HG03442 (cell line): Measurements from ENCODE around the gene B3GAT1.

Experiments
- ATAC-seq: cut with Tn5 transposase; IDR thresholded peaks from one replicate; pipeline ENCODE4 v1.9.1; 2021; ENCODE audit warnings: mild to moderate bottlenecking, moderate library complexity; ENCODE audit not compliant: unreplicated experiment

B3GAT1 gene

GRCh38 chr11:134374891-134375550 lies 37.0 kb downstream of the B3GAT1 start:
- no peak for ATAC-seq

GRCh38 chr11:134374171-134374570 lies 37.9 kb downstream of the B3GAT1 start:
- ATAC-seq, result no peak

- ATAC-seq, result no peak
These were observed 38.4 kb downstream of the B3GAT1 start for GRCh38 chr11:134373591-134374052.

- ATAC-seq, result no peak
These were observed 39.1 kb downstream of the B3GAT1 start for GRCh38 chr11:134372961-134373360.

GRCh38 chr11:134372536-134372935 lies 39.5 kb downstream of the B3GAT1 start:
- no peak for ATAC-seq

DNA sequence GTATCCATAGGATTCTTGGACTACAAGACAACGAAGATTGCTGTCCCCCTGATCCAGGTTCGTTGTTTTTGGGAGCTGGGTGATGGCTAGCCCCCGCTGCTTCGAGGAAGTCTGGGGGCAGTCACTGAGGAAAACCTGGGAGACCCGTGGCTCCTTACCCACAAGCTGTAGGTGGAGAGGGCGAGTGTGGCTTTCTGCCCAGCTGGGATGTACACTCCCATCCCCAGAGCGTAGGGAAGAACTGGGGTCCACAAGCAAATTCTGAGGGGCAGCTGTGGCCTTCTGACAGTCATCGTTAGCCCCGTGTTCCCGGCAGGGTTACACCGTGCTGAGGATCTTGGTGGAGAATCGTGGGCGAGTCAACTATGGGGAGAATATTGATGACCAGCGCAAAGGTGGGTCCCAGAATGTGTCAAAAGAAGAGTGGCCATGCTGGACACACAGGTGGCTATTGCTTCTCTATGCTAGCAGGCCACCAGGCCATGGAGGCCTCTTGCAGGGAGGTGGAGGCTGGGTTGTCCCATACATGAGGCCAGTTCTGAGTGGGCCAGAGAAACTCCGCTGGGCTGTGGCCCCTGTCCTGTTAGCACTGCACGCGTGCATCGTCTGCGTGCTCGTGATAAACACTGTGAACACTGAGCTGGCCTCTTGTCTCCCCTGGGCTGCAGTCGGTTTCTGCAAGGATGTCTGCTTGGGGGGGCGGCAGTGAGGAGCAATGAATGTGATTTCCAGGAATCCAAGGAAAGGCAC lies 40.4 kb downstream of the B3GAT1 start:
- no peak for ATAC-seq

- no peak for ATAC-seq
These were observed 41.3 kb downstream of the B3GAT1 start for GRCh38 chr11:134370526-134371435.

DNA sequence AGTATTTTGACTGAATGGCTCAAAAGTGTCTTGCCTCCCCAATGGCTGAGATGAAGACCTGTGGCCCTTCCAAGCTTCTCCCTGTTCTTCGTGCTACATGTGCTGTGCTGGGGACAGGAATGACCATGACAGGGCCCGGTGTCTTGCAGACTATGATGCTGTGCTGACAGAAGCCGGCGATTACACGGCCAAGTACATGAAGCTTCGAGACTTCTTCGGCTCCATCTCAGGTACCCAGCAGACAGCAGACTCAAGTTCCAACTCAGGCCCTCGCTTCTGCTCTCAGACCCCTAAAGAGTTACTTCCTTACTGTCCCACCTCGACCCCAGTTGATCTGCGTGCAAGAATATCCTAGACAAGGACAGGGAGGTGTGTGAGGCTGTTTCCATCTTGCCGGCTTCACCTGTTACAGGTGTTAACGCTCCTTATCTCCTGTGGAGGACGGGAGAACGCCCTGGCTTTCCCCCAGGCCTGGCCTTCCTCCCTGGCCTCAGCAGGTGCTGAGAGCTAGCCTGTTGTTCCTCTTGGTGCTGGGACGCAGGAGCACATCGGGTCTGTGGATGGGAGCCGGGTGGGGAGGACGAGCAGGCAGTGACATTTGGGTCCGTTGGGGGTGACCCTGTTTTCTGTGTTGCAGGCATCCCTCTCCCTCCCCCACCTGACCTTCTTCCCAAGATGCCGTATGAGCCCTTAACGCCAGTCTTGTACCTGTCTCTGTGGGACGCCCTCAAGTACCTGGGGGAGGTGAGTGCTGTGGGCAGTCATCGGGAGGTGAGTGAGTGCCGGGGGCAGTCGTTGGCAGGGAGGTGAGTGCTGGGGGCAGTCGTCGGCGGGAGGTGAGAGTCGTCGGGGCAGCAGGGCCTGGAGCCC lies 42.2 kb downstream of the B3GAT1 start:
- no peak for ATAC-seq

DNA sequence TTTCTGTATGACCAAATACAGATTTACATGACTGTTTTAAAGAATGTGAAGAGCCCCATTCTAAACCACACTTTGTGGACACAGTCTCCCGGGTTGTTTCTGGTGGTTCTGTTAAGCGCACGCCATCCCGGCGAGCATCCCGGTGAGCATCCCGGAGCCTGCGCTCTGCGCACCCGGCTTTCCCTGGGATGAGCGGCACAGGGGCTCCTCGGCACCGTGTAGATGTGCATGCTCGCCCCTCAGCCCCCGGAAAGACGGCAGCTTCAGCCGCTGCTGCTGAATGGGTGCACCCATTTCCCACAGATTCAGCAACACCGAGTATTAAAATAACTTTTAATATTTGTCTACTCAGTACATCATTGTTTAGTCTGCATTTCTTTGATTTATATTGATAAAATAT lies 44.3 kb downstream of the B3GAT1 start:
- no peak for ATAC-seq

DNA sequence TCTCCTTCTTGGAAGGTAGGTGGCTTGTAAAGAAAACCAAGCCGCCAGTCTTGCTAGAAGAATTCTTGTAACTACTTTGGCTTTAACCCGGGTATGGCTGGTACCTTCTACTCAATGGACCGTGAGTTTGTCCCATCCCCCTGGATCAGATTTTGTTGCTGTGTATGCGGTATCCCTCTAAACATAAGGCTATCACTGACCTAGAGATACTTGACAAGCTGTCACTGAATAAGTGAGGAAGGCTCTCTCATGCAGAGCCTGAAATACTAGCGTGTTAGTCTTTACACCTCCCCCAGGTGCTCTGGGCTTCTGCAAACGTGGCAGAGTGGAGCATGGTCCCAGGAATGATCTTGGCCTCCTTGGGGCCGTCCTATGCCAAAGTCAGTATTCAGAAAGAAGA lies 45.8 kb downstream of the B3GAT1 start:
- ATAC-seq, result no peak

DNA sequence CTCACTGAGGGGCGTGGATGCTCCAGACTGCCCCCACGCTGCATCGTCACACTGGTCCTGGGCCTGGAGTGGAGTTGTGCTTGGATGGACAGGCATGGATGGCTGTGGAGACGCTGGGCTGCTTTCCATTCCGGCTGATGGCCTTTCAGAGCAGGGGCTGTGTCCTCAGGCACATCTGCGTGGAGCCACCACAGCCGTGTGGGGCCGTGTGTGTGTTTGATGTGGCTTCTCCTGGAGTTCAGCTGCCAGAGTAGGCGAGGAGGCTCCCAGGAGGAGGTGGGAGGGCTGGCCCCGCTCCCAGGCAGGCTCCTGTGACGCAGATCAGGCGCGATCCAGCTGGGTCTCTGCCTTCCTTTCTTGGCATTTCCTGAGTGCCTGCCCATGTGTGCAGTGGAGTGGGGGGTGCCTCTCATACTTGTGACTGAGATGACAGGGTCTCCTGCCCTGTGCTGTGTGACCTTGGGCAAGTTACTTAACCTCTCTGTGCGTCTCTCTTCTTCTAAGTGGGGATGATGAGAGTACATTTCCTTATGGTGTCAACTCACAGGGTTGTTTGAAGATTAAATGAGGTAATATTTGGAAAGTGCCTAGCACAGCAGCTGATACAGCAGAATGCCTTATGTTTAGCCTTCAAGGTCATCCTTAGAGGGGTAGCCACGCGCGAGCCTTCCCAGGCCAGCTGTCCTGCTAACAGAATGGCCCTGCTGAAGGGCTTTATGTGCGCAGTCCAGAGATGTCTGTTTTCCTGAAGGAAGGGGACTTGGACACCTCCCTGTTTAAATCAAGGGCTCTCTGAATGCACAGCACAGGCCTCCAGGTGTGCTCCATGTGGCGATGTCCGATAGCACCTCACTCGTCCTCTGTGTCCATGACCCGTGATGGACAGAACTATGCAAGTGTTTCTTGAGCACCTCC lies 46.8 kb downstream of the B3GAT1 start:
- ATAC-seq, result no peak

DNA sequence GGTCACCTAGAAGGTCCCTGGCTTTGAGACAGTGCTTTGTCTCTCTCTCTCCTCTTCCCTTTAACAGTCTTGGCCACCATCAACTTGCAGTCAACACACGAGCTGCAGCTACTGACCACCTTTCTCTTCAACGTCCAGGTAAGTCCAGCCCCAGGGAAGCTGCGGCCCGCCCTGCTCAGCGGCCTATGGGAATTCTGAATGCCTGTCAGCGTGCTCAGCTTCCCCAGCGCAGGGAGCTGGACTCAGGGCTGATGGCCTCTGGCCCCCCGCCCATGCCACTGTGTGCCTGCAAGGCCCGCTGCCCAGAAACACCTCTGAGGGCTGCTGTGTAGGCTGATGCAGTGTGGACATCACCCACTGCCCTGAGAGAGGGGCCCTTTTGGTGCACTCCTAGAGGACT lies 47.8 kb downstream of the B3GAT1 start:
- ATAC-seq, result no peak

- no peak for ATAC-seq
These were observed 48.5 kb downstream of the B3GAT1 start for GRCh38 chr11:134363592-134363991.

DNA sequence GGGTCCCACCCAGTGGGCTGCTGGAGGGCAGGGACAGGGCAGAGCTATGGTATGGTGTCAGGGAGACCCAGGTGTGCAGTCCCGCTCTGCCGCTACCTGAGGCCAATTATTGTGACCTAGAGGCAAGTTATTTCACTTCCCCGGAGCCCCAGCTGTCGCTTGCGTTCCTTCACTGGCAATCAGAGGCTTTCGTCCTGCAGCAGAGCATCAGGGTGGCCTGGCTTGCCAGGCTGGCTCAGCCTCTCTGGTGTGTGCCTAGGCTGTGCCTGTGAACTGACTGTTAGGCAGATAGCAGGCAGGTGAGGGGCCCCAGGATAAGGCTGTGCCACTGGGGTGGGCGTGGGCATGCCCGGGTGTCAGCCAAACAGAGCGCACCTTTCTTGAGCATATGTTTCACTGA lies 48.9 kb downstream of the B3GAT1 start:
- no peak for ATAC-seq

DNA sequence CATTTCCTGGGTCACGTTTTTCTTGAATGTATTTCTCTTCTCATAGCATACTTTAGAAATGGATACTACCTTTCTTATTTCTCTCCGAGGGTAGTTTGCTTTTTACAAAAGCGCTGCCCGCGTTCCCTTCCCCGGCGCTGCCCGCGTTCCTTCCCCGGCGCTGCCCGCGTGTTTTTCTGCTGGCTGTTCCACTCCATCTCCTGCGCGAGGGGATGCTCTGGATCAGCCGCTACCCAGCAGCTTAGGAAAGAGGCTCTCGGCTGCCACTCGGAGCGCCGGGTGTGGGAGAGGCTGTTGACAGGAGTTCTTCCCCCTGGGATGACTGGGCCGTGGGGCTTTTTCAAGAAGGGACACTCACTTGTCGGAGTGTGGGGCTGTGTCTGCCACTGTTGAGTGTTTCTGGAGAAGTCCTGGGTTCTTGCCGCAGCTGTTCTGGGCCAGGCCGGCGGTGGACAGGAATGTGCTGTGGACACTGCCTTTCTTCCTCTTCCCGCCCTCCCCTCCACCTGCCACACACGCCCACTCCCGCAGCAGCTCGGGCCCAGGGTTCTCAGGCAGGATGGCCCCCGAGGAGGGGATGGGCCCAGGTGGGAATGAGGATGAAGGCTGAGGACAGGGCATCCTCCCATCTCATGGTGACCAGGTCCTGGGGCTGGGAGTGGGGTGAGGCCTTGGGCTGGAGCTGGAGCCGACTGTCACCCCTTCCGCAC lies 49.7 kb downstream of the B3GAT1 start:
- no peak for ATAC-seq

- ATAC-seq, result no peak
These were observed 50.4 kb downstream of the B3GAT1 start for GRCh38 chr11:134361661-134362060.

GRCh38 chr11:134360050-134360835 lies 51.8 kb downstream of the B3GAT1 start:
- ATAC-seq, result peak; percentile 90

DNA sequence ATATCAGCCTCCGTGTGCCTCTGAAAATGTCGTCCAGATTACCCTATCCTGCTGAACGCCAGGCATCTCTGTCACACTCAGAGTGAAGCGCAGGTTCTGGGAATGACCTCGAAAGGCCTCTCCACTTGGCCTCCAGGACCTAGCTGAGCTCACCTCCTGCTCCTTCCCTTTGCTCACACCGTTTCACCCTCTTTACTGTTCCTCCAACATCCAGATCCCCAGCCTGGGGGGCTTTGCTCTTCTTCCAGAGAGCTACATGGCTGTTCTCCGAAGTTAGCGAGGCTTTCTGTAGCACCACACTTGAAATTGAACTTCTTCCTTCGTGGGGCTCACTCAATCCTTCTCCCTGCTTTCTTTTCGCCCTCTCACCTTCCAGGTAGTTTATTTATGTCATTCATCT lies 52.4 kb downstream of the B3GAT1 start:
- ATAC-seq, result no peak
